ENCODE results near the gene PRSS2.
"Not testable (repeated sequence)": the region's sequence is repeated elsewhere in the genome, so short reads cannot be mapped to it uniquely, and the experiment has no call there.

The PRSS2 gene

GRCh38 chr7:142774826-142775225, 4.1 kb downstream of the PRSS2 start:
- no peak for TF ChIP-seq POLR2AphosphoS5 (IDR thresholded peaks at IDR 0.05; ENCODE audit: low read depth, low read length)
- TF ChIP-seq POLR2A (IDR thresholded peaks at IDR 0.05; ENCODE audit: low read depth, low read length) = no peak
- no peak for TF ChIP-seq POU2F2 (IDR thresholded peaks at IDR 0.05; ENCODE audit: low read depth, low read length)
- no peak for TF ChIP-seq PAX5 (IDR thresholded peaks at IDR 0.05; ENCODE audit: insufficient read depth, low read length, severe bottlenecking)
- no peak for TF ChIP-seq SPI1 (IDR thresholded peaks at IDR 0.05; ENCODE audit: low read depth, low read length)
- no peak for TF ChIP-seq TAF1 (IDR thresholded peaks at IDR 0.05; ENCODE audit: low read depth, low read length)
- FAIRE-seq = no peak

GRCh38 chr7:142775351-142776115, 4.8 kb downstream of the PRSS2 start:
- peak; percentile 50 for FAIRE-seq
- DNase-seq (ENCODE audit: insufficient read length, low spot score) = not testable (repeated sequence)

More at GRCh38 chr7:142774826-142775225, 4.1 kb downstream of the PRSS2 start:
- DNase-seq (ENCODE audit: insufficient read length, low spot score) = no peak

GRCh38 chr7:142776206-142776844, 5.6 kb downstream of the PRSS2 start:
- FAIRE-seq (peak; percentile 40), DNase-seq (ENCODE audit: insufficient read length, low spot score) (no peak)
- TF ChIP-seq POLR2AphosphoS5 (IDR thresholded peaks at IDR 0.05; ENCODE audit: low read depth, low read length) = no peak
- no peak for TF ChIP-seq SPI1 (IDR thresholded peaks at IDR 0.05; ENCODE audit: low read depth, low read length)
- no peak for TF ChIP-seq POLR2A (IDR thresholded peaks at IDR 0.05; ENCODE audit: low read depth, low read length)
- no peak for TF ChIP-seq PAX5 (IDR thresholded peaks at IDR 0.05; ENCODE audit: insufficient read depth, low read length, severe bottlenecking)
- TF ChIP-seq TAF1 (IDR thresholded peaks at IDR 0.05; ENCODE audit: low read depth, low read length) = no peak
- TF ChIP-seq POU2F2 (IDR thresholded peaks at IDR 0.05; ENCODE audit: low read depth, low read length) = no peak

GRCh38 chr7:142776845-142777225, 6.1 kb downstream of the PRSS2 start:
- DNase-seq (ENCODE audit: insufficient read length, low spot score); FAIRE-seq: not testable (repeated sequence)

GRCh38 chr7:142777318-142777717, 6.5 kb downstream of the PRSS2 start:
- DNase-seq (ENCODE audit: insufficient read length, low spot score) = no peak
- peak; percentile 16 for FAIRE-seq
- TF ChIP-seq SPI1 (IDR thresholded peaks at IDR 0.05; ENCODE audit: low read depth, low read length) (no peak), POLR2AphosphoS5 (IDR thresholded peaks at IDR 0.05; ENCODE audit: low read depth, low read length) (no peak), TAF1 (IDR thresholded peaks at IDR 0.05; ENCODE audit: low read depth, low read length) (no peak), POU2F2 (IDR thresholded peaks at IDR 0.05; ENCODE audit: low read depth, low read length) (no peak), POLR2A (IDR thresholded peaks at IDR 0.05; ENCODE audit: low read depth, low read length) (no peak), PAX5 (IDR thresholded peaks at IDR 0.05; ENCODE audit: insufficient read depth, low read length, severe bottlenecking) (no peak)

GRCh38 chr7:142782922-142783900, 12.4 kb downstream of the PRSS2 start:
- TF ChIP-seq TAF1 (IDR thresholded peaks at IDR 0.05; ENCODE audit: low read depth, low read length) (no peak), SPI1 (IDR thresholded peaks at IDR 0.05; ENCODE audit: low read depth, low read length) (peak; percentile 94), POLR2AphosphoS5 (IDR thresholded peaks at IDR 0.05; ENCODE audit: low read depth, low read length) (no peak), POU2F2 (IDR thresholded peaks at IDR 0.05; ENCODE audit: low read depth, low read length) (no peak), POLR2A (IDR thresholded peaks at IDR 0.05; ENCODE audit: low read depth, low read length) (no peak), PAX5 (IDR thresholded peaks at IDR 0.05; ENCODE audit: insufficient read depth, low read length, severe bottlenecking) (no peak)
- FAIRE-seq (peak; percentile 90), DNase-seq (ENCODE audit: insufficient read length, low spot score) (peak; percentile 67)

- no peak for TF ChIP-seq POLR2AphosphoS5 (IDR thresholded peaks at IDR 0.05; ENCODE audit: low read depth, low read length)
- TF ChIP-seq POU2F2 (IDR thresholded peaks at IDR 0.05; ENCODE audit: low read depth, low read length) = no peak
- no peak for TF ChIP-seq POLR2A (IDR thresholded peaks at IDR 0.05; ENCODE audit: low read depth, low read length)
- no peak for DNase-seq (ENCODE audit: insufficient read length, low spot score)
- FAIRE-seq = no peak
These were observed 13.3 kb downstream of the PRSS2 start for GRCh38 chr7:142784096-142784495.

GRCh38 chr7:142784716-142785115, 13.9 kb downstream of the PRSS2 start:
- TF ChIP-seq POU2F2 (IDR thresholded peaks at IDR 0.05; ENCODE audit: low read depth, low read length) = no peak
- TF ChIP-seq TAF1 (IDR thresholded peaks at IDR 0.05; ENCODE audit: low read depth, low read length) = no peak
- TF ChIP-seq POLR2A (IDR thresholded peaks at IDR 0.05; ENCODE audit: low read depth, low read length) = no peak
- TF ChIP-seq PAX5 (IDR thresholded peaks at IDR 0.05; ENCODE audit: insufficient read depth, low read length, severe bottlenecking) = no peak
- no peak for TF ChIP-seq SPI1 (IDR thresholded peaks at IDR 0.05; ENCODE audit: low read depth, low read length)
- TF ChIP-seq POLR2AphosphoS5 (IDR thresholded peaks at IDR 0.05; ENCODE audit: low read depth, low read length) = no peak
- no peak for FAIRE-seq

GRCh38 chr7:142785841-142786250, 15.1 kb downstream of the PRSS2 start:
- no peak for FAIRE-seq
- TF ChIP-seq POLR2AphosphoS5 (IDR thresholded peaks at IDR 0.05; ENCODE audit: low read depth, low read length) (no peak), TAF1 (IDR thresholded peaks at IDR 0.05; ENCODE audit: low read depth, low read length) (no peak), SPI1 (IDR thresholded peaks at IDR 0.05; ENCODE audit: low read depth, low read length) (no peak), PAX5 (IDR thresholded peaks at IDR 0.05; ENCODE audit: insufficient read depth, low read length, severe bottlenecking) (no peak), POLR2A (IDR thresholded peaks at IDR 0.05; ENCODE audit: low read depth, low read length) (no peak), POU2F2 (IDR thresholded peaks at IDR 0.05; ENCODE audit: low read depth, low read length) (no peak)
- no peak for DNase-seq (ENCODE audit: insufficient read length, low spot score)

More at GRCh38 chr7:142784716-142785115, 13.9 kb downstream of the PRSS2 start:
- DNase-seq (ENCODE audit: insufficient read length, low spot score) = no peak

Measured in GM12891 (cell line).